ENCODE results near the gene FOXL1.

- no peak for TF ChIP-seq CTCF (IDR thresholded peaks at IDR 0.05)
- TF ChIP-seq POLR2AphosphoS5 (IDR thresholded peaks at IDR 0.05; ENCODE audit: low read depth, low read length): no peak
- no peak for TF ChIP-seq REST (IDR thresholded peaks at IDR 0.05; ENCODE audit: insufficient read depth in 1 of 2, low read depth in 2 of 2, low read length in 1 of 2)
- TF ChIP-seq SIN3A (IDR thresholded peaks at IDR 0.05; ENCODE audit: borderline replicate concordance, insufficient read depth, low read depth, low read length): no peak
- no peak for TF ChIP-seq TCF7L2 (IDR thresholded peaks at IDR 0.05; ENCODE audit: low read depth, low read length)
These were observed 52.1 kb downstream of the FOXL1 start for GRCh38 chr16:86630471-86630870.
